Activated naive CD4-positive, alpha-beta T cell treated with anti-CD3 and anti-CD28 coated beads, Interleukin-2, amount 50 U/mL, for 16 hours (primary cell): ENCODE results near the gene FAM110D.

Experiments used
- DNase-seq: peaks from one replicate; pipeline ENCODE4 v3.0.0-alpha.2; 2020

Gene FAM110D

DNA sequence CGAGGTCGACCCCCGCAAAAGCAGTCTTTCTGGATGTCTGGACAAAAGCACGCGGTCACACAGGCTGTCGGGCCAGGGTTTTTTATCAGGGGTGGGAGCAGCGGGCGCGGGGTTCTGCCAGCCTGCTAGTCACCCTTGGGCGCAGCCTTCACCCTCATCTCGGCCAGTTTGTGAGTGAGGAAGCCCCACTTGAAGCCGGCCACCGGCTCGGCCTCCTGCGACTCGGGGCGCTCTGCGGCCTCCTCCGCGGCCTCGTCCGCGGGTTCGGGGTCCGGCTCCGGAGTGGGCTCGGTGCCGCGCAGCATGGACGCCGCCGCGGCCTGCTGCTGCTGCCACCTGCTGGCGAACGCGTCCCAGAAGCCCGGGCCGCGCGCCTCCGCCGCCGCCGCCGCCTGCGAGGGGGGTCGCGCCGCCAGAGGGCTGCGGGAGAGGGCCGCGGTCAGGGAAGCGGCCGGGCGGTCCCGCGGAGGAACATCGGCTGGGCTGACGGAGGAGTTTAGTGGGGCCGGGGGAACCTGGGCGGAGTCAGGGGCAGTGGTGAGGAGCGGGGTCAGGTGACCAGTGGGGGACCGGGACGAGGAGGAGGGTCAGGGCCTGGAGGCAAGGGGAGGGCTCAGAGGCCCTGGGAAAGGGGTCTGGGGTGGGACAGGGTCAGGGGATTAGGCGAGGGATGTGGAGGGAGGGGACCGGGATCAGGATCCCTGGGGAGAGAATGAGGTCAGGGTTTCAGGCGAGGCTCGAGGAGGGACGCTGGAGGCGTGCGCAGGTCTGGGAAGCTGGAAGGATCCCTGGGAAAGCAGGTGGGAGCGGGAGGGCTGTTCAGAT lies 5.4 kb downstream of the FAM110D start:
- DNase-seq: peak; percentile 65

DNA sequence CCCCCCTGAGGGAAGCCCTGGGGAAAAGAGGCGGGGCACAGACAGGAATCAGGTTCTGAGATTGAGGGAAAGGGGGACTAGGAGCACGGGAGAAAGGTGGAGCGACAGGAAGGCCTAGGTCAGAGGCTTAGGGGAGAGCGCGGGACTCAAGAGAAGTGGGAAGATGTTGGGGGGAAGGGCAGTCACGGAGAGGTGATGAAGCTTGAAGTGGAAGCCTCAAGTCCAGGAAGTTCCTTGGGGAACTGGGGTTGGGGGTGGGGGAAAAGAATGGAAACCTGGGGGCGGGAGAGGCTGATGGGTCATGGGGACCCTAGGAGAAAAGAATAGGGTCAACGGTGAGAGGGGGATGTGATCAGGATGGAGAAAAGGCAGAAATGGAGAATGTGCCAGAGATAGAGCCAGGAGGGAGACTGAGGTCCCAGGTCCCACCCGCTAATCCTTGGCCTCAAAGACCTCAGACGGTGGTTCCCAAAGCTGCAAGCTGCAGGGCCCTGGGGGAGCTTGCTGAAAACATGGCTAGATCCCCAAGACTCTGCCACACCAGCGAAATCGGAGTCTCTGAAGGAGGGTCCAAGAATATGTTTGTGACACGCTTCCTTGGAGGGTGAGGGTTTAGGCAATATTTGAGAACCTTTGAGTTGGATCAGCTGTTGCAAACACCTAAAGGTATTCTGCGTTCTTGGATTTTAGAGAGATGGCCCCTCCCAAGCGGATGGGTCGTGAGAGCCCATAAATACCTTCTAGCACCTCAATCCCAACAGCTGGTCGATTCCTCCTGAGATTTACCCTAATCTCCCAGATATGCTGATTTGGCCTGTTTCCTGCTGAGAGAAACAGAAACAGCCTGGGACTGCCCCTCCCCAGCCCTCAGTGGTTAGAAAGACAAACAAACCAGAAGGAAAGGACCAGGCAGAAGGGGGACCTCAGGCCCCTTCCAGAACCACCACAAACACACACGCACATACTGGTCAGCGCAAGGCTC lies 6.3 kb downstream of the FAM110D start:
- DNase-seq: no peak

DNA sequence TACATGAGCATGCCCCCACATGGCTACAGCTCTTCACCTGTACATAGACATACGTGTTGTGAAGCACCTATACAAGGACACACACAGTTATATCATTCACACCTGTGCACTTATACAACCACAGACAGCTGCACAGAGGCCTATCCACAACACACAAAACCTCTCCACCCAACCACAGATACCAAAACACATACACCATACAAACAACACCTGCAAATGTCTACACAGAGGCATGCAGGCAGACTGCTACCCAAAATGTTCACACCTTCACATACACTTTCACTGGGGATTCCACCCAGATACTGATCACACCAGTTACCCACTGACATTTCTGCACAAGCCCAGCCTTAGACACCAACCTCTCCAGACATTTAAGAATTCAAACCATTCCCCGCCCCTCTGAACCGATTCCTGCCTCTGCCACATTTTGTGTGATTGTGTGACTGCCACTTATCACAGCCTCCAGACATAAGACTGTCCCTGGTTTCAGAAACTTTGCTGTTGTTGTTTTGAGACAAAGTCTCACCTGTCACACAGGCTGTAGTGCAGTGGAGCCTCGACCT lies 7.9 kb downstream of the FAM110D start:
- no peak for DNase-seq

DNA sequence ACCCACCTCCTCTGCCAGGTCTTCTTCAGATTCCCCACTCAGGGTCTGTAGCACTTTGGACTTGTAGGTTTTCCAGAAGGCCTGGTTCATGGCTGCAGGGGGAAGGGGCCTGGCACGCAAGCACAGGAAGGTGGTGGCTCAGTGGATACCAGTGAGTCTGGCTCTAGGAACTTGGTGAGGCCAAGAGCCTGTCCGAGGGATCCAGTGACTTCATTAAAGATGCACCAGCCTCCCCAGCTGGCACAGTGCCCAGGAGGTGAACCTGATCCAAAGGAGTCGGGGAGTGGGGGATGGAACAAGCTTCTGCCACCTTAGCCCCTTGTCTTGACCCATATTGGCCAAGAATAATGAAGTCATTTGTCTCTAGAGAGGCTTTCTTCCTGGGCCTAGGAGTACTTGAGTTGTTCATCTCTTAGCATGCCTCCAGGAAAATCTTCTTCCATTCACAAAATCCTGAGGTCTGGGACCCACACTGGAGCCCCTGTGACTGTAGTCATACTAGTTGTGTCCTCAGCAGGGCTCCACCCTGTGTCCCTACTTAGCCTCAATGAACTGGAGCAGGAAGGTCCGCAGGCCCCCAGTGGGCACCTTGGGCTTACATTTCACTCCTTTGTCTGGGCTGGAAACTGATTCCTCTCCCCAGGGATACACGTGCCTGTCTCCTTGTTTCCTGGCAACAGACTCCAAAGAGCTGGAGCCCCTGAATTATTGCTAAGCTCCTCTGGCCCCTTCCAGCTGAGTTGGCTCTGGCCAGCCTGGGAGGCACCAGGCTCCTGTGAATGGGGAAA lies 9.7 kb downstream of the FAM110D start, which contains the start of gene C1orf232:
TSS of gene C1orf232 (minus strand) at position 554 of the 788 bp plus-strand sequence. CDS start at position 90, 464 bp downstream.
- DNase-seq: no peak

DNA sequence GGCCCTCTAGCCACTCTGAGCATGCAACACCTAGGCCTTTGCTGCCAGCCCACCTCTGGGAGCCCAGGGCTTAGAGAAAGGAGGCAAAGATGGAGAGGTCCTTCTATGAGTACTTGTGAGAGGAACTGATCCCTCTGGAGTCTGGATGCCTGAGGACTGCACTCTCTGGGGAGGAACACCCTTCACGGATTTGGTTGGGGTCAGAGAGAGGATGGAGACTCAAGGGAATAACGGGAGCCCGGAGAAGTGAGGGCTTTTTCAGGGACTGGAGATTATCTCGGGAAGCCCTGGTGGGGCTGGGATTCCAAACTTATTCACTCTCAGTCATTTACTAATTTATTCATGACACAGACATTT lies 10.3 kb downstream of the FAM110D start:
- DNase-seq: no peak

DNA sequence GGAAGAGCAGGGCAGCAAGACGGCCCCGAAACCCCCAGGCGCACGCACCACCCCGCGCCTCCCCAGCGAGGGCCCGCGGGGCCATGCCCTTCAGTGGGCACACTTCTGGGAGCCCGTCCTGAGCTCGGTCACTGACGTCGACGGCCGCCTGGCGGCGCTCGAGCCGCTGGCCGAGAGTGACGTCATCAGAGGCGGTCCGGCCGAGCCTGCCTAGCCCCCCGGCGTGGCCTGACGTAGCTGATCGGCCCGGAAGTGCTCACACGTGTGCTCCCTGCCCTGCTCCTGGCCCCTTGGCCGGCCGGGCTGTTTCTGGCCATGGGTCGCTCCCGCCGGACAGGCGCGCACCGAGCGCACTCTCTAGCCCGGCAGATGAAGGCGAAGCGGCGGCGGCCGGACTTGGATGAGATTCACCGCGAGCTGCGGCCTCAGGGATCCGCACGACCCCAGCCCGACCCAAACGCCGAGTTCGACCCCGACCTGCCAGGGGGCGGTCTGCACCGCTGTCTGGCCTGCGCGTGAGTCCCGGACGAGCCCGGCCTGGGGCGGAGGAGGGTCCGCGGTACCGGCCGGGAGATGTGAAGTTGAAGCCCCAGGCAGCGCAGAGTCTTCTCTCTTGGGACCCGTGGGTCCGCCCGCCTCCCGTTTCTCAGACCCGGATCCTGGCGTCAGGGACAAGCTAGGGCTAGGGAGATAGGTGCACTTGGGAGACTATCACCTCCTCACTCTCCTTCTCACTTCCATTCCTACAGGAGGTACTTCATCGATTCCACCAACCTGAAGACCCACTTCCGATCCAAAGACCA lies 11.0 kb downstream of the FAM110D start, which contains the start of gene ZNF593:
TSS of gene ZNF593 (plus strand) at position 240 of the 803 bp plus-strand sequence. CDS start at position 316, 76 bp downstream.
- DNase-seq: peak; percentile 86

DNA sequence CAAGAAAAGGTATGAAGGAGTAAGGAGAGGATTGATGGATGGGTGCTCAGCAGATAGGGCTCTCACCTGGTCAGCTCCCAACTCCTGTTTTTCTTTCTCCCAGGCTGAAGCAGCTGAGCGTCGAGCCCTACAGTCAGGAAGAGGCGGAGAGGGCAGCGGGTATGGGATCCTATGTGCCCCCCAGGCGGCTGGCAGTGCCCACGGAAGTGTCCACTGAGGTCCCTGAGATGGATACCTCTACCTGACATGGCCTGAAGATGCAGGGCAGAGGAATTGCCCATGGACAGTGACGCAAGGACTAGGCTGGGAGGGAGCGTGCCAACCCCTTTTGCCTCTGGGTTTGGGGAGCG lies 11.6 kb downstream of the FAM110D start:
- DNase-seq: no peak

DNA sequence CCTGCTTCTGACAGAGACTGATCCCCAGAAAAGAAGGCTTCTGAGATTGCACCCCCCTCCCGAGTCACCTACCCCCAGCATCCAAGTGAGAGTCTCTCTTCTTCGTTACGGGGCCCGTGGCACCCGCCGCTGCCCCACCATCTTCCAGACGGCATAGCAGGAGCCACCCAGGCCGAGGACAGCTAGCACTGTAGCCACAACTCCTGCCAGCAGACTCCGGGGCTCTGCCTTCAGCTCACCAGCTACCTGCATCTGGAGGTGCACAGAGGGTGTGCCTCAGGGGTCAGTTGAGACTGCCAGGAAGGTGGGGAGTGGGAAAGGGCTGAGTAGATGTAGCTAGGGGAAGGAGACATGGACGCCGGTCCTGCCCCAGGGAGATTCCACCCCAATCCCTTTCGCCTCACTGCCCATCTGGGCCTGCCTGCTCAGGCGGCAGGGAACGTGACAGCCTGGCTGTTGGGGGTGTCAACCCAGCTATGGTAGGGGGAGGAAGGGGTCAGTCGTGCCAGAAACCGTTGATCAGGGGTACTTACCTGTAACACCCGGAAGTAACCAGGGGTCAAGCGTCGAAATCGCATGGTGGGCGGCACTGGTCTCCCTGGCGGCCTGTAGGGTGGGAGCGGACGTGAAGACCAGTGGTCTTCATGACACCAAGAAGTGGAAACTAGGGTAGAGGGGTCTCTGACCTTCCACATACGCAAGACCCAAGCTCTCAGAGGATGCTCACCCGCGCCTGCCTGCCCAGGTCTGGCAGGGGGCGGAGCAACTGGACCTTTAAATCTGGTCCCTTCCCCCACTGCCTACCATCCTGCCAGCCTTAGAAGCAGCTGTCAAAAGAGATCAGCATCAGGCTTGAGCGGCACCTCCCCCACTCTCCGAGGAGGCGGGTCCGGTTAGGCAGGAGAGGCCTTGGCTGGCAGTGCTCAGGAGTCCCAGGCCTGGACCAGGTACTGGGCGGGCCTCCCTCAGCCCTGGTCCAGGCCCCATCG lies 12.5 kb downstream of the FAM110D start, which contains the start of gene ZNF593OS:
TSS of gene ZNF593OS (minus strand) at position 749 of the 989 bp plus-strand sequence. CDS start at position 578, 171 bp downstream.
- DNase-seq: no peak

DNA sequence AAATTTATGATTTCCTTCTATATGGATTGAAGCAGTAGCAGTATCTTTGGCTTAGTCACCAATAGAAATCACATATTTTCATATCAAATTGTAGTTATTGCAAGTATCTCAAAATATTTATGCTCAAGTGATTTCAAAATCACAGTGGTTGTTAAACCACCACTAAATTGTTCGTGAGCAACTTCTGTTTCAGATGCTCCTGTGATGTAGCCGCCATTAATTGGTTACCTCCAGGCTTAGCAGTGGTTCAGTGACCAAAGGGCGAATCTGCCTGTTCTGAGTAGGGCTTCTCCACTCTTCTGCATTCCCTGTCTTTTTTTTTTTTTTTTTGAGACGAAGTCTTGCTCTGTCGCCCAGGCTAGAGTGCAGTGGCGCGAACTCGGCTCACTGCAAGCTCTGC lies 16.5 kb downstream of the FAM110D start:
- no peak for DNase-seq

DNA sequence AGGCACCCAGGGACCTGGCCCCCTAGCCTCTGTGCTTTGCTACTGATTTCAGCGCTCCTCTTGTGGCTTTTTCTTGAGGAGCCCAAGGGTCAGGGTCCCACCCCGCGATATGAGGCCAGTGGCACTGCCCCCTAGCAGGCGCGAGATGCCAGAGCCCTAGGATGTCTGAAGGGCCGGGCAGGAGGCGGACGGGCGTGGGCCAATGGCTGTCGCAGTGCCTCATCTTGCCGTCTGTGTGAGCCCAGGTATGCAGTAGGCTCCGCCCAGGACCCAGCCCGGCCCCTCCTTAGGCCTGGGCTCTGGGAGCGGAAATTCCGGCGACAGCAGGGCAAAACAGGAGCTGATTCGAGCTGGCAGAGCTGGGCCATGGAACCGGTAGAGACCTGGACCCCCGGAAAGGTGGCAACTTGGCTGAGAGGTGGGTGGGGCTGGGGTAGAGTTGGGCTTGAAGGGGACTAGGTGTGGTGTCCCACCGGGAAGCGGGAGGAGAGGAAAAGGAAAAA lies 18.4 kb downstream of the FAM110D start, which contains the start of gene CNKSR1:
TSS of gene CNKSR1 (plus strand) at position 310 of the 503 bp plus-strand sequence. CDS start at position 367, 57 bp downstream.
- no peak for DNase-seq

DNA sequence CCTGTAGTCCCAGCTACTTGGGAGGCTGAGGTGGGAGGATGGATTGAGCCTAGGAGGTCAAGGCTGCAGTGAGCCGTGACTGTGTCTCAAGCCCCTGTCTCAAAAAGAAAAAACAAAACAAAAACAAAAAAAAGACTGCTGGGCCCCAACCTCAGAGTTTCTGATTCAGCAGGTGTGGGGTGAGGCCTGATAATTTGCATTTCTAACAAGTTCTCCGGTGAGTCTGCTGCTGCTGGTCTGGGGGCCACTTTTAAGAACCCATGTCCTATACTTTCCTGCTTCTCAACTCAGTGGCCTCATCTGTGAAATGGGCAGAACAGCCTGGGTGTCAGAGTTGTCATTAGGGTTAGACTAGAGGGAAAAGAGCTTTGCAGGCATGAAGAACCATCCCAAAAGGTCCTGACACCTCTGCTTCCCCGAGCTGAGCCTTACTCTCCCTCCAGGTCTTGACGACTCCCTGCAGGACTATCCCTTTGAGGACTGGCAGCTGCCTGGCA lies 21.2 kb downstream of the FAM110D start:
- no peak for DNase-seq

DNA sequence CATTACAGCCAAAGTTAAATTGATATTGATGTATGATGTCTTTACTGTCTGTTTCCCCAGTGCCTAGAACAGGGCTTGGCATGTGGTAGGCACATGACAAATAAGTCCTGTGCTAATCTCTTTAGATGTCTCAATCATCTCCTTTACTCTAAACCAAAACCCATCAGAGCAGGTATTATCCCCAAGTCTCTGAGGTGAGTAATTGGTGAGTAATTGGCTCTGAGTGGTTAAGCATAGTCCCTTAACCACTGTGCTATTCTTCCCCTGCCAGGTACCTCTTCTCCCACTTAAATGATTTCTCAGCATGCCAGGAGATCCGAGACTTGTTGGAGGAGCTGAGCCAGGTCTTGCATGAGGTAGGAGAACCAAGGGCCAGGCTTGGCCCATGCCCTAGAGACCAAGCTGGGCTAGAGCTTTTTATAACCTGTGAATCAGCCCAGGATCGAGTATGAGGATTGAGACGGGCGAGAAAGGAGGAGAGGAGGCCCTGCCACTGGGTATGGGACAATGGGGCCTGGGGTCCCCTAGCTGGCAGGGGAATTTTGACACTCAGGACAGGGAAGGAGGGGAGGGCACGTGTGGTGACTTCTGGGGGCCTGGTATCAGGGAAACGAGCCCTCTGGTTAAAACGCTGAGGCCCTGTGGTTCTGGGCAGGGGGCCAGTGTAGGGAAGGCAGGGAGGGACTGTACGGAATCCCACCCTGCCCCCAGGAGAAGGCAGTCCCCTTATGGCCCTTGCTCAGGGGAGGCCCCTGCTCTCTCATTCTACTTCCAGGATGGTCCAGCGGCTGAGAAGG lies 22.9 kb downstream of the FAM110D start:
- DNase-seq: no peak

DNA sequence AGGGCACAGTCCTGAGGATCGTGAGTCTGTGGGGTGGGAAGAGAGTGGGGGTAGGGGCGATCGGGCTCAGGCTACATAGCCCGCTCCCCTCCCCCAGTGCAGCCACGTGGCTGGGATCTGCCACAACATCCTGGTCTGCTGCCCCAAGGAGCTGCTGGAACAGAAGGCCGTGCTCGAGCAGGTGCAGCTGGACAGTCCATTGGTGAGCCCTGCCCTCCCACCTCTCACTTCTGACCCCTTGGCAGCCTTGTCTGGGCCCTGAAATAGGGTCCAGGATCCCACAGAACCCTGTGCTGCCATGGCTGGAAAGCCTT lies 23.5 kb downstream of the FAM110D start:
- no peak for DNase-seq

DNA sequence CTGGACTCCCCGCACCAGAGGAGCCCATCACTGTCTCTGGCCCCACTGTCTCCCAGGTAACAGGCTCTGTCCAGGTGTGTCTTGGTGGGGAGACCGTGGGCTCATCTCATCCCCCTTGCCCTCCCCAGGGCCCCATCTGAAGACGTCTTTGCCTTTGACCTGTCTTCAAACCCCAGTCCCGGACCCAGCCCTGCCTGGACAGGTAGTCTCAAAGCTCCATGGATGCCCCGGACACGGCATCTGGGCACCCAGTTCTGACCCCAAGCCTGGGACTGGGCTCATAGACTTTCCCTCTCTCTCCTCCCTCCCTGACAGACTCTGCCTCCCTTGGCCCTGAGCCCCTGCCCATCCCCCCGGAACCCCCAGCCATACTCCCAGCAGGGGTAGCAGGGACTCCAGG lies 25.2 kb downstream of the FAM110D start:
- DNase-seq: no peak

DNA sequence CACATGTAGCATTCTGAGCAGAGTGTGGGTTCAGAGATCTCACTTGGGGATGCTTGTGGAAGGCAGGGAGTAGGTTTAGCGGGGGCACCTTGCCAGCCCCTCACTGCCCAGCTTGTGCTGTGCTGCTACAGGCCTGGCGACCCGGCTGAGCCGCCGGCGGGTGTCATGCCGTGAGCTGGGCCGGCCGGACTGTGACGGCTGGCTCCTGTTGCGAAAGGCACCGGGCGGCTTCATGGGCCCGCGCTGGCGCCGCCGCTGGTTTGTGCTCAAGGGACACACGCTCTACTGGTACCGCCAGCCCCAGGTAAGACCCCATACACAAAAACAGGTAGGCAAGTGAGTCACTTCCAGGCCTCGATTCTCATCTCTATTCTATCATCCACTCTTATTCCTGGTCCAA lies 26.0 kb downstream of the FAM110D start:
- no peak for DNase-seq

DNA sequence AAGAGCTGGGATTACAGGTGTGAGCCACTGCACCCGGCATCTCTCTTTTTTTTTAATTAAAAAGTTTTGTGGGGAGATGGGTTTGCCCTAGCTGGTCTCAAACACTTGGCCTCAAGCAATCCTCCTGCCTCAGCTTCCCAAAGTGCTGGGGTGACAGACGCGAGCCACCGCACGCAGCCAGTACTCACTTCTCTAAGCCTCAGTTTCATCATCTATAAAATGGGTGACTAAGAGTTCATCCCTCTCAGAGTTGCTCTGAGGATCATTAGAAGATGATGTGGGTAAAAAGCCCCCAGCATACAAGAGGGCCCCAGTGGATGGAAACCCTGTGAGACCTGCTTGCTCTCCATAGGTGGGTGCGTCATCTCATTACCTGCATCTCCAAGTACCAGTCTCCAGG lies 29.0 kb downstream of the FAM110D start:
- no peak for DNase-seq

DNA sequence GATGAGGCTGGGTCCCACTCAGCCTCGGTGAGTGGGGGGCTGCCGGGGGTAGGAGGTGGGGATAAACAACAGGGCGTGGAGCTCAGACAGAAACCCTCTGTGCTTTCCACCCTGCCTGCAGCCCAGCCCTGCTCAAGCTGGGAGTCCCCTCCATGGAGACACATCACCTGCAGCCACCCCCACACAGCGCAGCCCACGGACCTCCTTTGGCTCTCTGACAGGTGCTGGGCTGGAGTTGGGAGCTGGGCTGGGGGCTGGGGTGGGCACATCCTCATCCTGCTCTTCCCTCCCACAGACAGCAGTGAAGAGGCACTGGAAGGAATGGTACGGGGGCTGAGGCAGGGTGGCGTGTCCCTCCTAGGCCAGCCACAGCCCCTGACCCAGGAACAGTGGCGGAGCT lies 29.6 kb downstream of the FAM110D start:
- no peak for DNase-seq

DNA sequence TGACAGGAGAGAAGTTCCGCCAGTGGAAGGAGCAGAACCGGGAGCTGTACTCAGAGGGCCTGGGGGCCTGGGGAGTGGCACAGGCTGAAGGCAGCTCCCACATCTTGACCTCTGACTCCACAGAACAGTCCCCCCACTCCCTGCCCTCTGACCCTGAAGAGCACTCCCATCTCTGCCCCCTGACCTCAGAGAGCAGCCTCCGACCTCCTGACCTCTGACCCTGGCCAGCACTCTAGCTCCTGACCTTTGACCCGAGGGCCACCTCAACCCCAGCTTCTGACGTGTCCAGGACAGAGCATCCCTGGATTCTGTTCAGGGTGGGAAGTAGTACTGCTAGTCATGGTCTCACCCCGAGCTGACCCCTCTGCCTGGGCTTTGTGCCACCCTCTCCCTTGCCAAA lies 30.5 kb downstream of the FAM110D start:
- DNase-seq: no peak

DNA sequence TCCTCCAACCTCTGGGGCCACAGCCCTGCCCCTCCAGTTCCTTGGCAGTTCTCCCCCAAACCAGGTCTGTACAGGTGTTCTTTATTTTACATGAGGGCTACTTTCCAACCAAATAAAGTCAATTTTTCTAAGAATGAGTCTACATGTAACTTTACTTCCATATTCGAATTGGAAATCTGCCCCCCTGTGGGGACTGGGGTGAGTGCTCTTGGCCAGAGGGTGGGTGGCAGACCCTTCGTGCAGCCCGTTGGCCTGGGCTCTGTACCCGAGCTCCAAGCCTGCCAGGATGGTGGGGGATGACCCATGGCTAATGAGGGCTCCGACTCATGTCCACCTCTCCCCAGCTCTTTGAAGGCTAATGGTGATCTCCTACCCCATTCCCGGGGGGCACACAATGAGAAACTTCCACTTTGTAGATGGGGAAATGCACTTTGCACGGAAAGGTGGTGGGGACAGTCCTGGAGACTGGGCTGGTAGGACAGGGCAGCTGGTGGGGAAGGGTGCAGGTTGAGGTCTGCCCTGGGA lies 30.9 kb downstream of the FAM110D start:
- DNase-seq: no peak
